Stimulated activated CD4-positive, alpha-beta T cell treated with anti-CD3 and anti-CD28 coated beads, TNF-alpha, amount 100 ng/mL, for 24 hours (primary cell): ENCODE measurements around the gene ANKRD44.
A peak's percentile ranks its signal among the peaks of the same experiment; 100 is the strongest.

Experiments
- DNase-seq, 3 experiments: peaks; one replicate each; pipeline ENCODE4 v3.0.0-alpha.2; 2020; ENCODE audit warnings: low read depth in 3 of 3

The ANKRD44 gene

DNA sequence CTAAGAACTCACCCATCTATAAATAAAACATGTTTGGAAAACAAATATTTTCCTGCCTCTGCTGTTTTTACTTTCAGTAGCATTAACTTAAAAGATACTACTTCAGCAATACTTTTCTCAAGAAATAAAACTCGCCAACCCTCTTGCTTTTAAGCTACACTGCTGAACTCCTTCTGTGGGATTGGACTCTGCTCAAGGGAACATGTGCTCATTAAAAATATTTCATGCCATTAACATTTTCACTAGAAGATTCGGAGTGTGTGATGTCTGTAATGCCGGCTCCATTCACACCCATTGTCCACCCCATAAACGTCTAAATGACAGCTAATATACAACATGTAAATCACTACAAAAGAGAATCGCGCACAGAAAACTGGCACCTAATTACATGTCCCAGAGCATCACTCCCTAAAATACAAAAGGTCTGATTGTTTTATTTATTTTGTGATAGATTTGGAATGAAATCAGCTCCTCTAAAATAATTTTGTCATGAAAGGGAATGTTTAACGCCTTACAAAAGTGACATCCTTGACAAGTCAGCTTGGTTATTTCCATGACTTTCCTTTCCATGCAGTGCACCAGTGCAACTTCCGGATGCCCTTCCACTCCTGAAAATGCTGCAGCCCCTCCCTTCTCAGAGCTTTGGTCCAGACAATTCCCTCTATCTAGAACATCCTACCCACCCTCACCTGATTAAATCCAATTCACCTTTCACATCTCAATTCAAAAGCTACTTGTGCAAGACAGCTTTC lies 73.1 kb downstream of the ANKRD44 start:
- DNase-seq, result no peak

DNA sequence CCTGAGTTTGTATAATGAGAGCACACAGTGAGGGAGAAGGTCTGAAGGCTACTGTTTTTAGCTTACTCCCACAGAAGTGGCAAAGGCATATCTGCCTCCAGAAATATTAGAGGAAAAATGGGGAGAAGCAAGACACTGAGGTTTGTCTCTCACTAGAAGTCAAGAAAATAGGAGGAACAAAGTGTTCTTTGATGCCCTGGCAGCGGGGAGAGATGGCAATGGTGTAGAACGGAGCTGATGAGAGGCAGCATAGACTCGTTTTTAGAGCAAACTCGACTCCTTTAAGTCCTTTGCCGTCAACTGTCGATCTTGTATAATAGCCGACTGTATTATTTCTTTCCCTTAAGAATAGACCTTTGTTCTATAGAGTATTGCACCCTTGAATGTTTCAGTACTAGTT lies 73.8 kb downstream of the ANKRD44 start:
- no peak for DNase-seq

DNA sequence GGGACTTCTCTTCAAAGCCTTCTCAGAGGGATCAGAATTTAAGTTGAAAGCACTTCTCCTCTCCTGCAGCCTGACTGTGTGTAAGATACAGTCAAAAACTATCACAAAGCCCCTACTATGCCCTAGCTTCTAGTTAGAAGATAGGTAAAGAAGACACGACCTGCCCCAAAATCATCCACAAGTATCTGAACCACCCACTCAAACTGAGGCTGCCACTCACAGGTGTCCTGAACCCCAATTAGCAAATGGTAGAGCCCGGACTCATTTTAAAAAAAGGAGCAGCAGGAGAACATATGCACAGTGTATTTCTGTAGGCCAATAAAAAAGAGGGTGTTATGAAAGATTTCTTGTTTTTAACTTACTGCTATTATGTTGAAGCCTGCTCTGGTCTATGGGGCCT lies 74.4 kb downstream of the ANKRD44 start:
- DNase-seq, result no peak

DNA sequence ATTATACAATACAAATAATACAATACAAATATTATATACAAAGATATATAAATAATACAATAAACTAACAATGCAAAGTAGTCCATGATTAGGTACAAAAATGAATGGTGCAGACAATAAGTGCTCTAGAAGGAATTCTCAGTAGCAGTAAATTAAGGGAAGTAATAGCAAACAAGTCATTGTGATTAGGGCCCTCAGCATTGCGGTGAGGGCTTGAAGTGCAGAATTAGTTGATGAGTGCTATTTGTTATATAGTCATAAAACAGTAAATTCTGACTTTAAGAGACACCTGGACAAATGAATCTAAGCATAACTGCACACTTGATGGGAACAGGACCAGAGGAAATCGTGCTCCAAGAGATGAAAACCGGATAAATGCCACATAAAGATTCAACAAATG lies 74.9 kb downstream of the ANKRD44 start:
- DNase-seq, result no peak

DNA sequence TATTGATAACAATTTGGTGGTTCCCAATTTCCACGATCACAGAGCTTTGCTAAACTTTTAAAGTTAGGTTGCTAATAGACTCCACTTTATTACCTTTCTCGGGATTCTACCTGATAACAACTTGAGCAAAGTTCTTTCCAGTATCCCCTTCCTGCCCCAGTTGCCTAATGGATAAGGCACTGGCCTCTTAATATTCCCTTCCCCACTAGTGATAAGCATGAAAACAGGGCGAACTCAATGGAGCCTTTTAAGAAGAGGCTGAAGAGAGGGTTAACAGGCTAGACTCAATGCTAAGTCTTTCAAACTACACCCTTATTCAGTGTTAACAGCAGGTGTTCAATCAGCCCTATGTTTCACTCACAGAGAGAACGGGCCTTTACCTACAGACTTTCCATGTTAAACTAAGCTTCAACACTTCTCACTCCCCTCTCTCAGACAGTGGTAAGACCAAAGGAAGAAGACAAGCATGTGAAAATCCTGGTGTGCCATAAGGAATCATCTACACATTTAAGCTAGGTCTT lies 75.8 kb downstream of the ANKRD44 start:
- DNase-seq, result no peak

DNA sequence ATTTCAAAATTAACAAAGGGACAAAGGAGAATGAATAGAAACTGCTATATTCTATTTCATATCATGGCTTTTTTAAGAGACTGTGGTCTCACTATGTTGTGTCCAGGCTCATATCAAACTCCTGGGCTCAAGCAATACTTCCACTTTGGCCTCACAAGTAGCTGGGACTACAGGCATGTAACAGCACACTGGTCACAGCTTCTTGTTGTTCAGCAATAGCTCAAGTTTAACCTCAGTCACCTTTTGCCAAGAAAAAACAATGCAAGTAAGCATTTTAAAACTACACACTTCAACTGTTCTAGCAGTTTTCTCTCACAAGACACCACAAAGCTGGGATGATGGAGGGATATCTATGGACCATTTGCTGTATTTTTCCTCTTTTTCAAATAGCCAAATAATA lies 77.1 kb downstream of the ANKRD44 start:
- no peak for DNase-seq

DNA sequence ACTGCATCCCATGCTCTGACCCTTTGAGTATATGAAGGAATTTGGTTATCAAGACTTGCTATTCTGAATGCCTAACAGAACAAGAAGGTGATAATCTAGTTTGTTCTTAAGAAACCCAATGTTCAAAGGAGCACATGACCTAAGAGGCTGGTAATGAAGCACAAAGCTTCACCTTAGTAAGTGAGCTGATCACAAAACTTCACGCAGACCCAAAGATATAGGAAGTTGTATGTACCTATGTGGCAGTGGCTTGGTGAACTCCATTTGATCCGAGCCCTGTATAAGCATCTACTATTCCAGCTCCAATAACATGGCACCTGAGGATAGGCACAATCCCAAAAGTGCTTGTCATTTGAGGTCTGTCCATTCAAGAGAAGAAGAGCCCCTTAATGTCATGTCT lies 78.6 kb downstream of the ANKRD44 start:
- DNase-seq, result no peak

DNA sequence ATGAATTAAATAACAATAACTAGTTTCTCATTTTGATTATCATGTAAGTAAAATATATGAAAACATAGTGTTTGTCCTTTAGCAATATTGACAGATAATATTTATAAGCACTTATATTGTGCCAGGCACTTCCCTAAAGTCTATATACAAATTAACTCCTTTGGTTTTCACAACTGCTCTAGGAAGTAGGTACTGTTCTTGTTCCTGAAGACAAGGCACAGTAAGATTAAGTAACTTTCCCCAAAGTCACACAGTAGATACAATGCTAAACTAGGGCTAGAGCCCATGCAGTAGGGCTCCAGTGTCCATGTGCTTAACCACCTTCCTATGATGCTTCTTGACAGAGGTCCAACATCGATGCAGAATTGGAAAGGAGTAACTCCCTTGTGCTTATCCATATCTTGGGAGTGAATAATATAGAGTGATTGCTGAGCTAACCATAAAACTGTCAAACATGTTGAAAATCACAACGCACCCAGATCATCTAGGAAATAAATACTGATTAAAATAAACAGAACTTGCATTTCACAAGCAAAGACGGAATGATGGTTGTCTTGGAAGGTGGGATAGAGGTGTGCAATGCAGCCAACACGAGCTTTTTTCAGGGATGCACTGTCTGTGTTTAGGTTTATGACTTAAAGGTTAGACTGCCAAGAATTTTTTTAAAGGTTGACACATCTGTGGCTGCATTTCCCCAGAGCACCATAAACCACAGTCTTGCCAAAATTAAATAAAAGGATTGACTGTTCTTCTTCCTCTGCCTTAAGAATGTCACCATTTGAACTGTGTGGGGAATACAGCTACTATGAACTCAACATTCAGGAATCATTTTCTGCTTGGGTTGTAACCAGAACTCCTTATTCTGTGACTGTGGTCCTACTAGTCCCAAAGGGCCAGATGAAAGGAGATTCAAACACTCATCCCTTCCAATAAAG lies 80.8 kb downstream of the ANKRD44 start:
- no peak for DNase-seq

DNA sequence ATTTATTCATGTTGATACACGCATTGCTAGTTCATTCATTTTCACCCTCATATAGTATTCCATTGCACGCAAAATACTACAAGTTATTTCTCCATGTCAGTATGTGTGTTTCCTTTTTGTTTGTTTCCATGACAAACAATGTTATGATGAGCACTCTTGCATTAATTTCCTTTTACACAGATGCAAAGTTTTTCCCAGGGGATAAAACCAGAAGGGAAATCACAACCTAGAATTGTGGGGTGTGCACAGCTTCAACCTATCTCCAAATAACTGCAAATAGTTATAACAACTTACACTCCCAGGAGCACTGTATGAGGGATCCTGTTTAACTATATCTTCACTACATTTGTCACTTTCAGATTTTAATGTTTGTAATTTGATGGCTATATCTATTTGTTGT lies 87.1 kb downstream of the ANKRD44 start:
- DNase-seq, result no peak

DNA sequence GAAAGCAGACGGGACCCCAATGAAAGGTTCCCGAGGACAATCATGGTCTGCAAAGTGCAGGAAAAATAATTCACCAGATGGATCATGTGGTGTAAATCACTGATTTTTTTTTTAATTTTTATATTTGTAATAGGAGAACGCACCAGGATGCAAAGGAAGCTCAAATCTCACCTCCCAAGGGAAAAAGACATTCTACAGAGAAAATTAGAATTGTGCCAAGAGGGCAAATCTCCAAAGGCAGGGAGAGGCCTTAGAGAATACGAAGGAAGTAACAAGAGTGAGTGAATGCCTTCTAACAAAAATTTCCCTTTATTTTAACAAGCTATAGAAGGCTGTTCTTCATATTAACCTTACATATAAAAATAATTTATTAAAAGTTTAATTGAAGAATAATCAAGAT lies 90.9 kb downstream of the ANKRD44 start:
- no peak for DNase-seq

DNA sequence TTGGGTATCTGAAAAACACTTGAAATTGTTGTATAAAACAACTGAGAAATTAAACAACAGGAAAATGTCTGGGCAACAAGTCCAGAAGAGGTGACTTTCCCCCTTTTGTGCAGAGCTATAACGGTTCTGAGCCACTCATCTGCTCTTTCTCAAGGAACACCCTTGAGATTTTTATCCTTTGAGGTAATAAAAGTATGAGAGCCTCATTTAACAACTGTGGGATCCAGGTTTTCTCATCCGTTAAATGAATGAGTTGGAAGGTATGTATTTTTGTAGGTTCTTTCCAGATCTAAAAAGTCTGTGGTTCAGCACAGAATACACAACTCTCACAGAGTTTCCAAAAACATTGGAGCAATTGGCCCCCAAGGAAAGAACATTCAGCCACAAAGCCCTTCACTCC lies 93.0 kb downstream of the ANKRD44 start:
- no peak for DNase-seq

DNA sequence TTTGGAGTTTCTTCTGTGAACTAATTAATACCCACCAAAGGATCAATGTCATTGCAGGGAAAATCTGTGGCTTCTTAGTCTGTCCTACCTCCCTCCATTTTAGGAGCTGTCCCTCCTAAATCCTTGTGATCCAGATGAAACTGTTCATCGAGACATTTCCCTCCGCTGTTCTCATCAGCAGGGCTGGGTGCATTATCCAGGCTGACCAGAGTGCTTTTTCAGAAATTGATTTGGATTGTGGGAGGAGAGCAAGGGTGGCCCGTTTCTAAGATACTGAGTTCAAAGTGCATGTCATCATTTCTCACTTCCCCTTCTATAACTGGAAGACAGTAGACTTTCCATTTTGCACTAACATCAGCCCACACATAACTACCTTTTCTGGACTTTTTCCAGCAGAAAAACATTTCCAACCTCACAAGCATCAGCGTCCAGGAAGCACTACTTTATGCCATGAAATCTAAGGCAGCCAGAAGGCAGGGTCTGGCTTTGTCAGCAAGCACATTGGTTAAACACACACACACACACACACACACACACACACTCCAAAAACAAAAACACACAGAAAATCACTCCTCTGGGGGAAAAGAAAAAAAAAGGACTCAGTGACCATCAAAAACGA lies 94.1 kb downstream of the ANKRD44 start:
- no peak for DNase-seq

DNA sequence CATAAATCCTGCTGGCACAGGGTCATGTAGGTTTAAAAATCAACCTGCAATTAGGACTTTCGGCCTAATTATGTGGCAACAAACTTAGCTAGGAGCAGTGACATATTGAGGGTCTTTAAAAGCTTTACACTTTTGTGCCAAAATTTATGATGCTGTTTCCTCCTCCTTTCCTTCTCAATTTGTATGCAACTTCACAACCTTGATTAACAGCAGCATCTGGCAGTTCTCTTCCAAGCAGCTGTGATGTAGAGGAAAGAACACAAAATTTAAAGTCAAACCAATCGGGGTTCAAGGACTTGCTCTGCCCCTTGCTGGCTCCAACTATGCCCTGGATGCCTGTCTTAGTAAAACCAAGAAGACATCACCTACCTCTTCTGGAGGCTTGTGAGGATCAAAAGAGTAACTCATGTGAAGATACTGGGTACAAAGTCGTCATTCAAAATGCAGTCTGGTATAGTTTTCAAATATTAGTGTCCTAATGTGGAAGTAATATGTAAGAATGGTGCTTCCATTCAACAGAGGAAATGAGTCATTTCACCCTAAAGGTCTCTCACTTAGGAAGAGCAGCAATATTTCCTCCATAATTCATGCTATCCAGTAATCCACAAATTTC lies 94.7 kb downstream of the ANKRD44 start:
- DNase-seq, result no peak

DNA sequence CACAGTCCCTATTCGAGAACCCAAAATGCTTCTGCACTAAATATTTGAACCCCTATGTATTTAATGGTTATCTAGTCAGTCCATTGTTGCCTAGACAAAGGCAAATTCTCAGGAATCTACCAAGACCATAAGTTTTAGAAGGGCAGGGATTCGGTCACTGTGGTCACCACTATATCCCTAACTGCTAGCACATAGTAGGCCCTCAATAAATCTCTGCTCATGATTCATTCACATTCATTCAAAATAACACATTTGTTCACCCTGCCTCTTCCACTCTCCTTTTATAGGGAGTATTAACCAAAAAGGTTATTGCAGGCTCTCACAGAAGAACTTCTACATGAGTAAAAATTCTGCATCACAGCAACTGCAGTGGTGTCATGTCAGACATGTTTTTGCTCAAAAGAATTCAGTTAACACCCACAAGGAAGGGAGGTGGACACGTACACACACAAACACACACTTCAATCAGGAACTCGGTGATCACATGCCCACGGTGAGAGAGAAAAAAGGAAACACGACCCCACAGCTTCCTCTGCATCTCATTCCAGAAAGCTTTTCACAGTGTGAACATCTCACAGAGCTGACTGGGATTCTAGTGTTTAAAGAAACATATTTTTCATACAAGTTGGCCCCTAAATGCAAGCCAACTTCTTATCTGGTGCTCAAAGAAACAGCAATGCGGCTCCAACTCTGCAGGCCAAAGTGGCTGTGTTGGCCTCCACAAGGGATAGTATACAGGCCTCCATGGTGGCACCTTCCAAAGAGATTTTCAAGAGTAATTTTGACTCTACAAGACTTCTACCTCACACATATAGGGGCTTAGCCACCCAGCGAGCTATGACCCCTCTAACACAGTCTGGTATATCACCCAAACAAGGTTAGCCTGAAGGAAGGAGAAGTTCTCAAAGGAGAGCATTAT lies 98.0 kb downstream of the ANKRD44 start:
- DNase-seq, result no peak

DNA sequence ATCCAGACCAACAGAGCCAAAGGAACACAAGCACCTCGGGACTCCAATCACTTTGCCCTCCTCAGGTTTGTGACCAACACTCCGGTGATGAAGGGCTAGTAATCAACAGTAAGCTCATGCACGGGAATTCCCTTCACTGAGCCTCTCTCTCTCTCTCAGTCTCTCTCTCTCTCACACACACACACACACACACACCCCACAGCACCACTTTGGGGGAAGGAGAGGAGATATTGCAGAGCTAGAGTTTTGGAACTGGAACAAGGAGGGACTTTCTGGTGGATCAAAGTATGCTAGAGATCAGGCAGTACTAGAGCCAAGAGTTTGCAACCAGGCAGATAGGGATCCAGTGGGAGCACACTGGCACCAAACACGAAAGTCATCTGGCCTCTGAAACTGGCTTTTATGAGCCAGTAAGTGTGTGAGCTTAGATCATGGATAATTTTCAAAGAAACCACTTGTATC lies 98.7 kb downstream of the ANKRD44 start:
- DNase-seq, result no peak

DNA sequence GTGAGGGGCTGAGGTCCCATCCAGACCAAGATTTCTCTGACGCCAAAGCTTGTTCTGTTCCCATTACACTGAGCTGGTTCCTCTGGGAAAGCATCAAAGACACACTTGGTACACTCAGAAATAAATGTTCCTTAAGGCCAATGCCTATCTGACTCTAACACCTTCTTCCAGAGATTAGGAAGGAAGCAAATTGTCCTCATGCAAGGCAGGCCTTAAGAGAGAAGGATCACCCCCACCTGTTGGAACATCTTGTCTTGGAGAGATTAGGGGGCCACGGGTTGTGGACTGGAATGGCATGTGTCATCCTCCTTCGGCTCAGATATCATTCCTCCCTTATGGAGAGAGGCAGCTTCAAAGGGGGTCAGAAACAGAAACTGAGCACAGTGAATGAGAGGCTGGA lies 100.2 kb downstream of the ANKRD44 start:
- DNase-seq, result no peak

DNA sequence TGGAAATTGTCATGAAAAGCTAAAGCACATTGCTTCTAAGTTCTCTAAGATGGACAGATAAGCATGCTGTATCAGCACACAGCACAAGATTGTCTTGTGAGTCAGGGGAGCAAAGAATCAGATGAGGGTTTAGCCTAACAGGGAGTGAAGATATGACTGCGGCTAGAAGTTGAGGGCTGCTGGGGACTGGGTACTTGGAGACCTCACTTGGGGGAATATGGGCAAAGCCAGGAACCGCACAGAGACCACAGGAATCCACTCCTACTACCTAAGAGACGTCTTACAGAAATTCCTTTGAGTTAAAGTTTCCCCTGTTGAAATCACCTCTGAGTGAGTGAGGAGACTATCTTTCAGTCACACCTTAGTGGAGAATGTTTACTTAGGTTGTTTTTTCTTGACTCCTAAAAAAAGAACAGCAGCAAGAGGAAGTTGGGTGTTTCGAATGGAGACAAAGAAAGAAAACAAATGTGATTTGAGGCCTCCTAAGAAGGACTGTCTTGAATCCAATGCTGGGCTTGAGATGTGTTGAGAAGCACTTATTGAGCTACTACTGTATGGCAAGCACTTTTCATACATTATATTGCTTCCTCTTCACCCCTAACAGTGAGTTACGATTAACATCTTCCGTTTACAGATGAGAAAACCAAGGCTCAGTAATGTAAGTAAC lies 100.7 kb downstream of the ANKRD44 start:
- DNase-seq, result peak in 2 of 3 experiments; percentile 45 to 73

DNA sequence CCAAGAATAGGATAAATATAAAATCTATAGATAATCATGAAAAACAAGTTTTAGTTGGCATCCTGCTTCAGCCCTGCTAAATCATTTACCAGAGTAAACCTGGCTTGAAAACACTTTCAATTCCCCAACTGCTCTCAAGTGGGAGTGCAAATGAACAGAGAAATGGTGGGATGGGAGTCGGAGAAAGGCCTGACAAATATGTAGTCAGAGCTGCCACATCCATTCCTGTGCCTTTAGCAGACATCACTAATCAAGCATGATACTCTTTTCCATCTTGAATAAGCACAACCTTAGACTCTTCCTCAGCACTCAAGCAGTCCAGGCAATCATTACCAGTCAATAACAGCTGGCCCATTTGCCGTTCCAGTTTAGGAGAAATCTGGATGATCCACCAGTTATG lies 101.3 kb downstream of the ANKRD44 start:
- DNase-seq, result no peak

DNA sequence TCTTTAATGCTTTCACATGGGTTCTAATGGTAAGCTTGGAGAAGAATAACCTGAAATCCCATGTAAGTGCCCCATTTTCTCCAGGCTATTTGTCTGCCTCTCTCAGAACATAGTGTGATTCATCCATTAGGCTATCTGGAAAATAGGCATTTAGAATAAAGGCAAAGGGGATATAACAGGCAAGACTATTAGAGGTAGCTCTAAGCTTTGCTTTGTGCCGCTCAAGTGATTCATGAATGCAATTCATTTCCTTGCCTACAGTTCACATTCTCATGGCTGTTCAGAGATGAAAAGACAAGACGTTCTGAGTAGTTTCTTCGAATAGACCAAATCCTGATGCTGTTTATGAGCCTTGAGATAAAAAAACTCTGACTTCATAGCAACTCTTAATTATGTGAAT lies 101.7 kb downstream of the ANKRD44 start:
- DNase-seq, result no peak

DNA sequence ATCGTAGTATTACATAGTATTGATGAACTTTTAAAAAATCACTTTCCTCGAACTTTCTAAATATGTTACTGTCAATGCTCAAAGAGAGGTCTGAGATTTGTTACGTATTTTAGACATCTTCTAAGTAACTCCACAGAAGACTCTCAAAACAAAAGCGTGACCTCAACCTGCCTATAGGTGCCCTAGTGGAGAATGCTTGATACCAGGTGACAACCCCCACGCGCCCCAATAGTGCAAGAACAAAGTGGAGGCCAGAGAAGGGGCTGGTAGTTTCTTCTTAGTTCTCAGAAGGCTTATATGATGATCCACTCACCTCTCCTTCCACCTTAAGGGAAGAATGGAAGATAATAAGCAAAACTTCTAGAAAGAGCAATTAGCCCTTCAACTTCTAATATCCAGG lies 102.6 kb downstream of the ANKRD44 start:
- no peak for DNase-seq
